NCI-H1417 treated with DMSO at 0.1 percent for 48 hours (cell line): ENCODE measurements around the gene SRXN1.

Source experiments
- DNase-seq: peaks from one replicate; lab custom pipeline; 2025; lab: John Stamatoyannopoulos, UW

Gene SRXN1

DNA sequence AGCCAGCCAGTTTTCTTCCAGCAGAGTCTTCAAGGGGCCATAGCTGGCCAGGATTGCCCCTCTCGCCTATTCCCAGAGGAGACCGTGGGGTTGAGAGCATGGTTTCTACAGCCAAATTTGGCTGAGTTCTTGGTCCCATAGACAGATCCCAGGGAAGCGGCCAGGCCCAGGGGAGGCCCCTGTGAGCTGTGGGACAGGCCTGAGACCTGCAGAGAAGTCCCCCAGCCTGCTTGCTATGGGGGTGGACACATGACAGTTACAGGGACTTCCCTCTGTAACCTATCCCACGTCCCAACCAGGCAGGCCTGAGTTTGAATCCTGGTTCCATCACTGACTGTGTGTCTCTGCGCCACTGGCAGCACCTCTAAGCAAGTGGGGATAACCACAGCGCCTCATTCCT lies 45.5 kb downstream of the SRXN1 start:
- DNase-seq, result no peak

DNA sequence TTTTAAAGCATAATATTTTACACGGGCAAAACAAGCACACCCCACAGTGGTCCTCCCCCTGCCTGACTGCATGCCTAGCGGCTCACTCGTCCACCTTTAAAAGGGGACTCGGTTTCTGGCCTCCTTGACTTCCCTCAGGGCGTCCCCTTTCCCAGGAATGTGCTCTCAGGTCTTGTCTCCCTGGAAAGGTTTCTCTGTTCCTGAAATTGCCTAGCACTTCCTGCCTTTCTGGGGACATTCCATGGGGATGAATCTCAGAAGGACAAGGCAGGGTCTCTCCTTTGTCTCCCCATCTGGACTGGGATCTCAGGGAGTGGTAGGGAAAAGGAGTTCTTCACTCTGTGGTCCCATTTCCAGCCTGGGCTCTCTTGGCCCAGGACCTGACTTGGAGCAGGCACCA lies 47.8 kb downstream of the SRXN1 start:
- DNase-seq, result no peak

DNA sequence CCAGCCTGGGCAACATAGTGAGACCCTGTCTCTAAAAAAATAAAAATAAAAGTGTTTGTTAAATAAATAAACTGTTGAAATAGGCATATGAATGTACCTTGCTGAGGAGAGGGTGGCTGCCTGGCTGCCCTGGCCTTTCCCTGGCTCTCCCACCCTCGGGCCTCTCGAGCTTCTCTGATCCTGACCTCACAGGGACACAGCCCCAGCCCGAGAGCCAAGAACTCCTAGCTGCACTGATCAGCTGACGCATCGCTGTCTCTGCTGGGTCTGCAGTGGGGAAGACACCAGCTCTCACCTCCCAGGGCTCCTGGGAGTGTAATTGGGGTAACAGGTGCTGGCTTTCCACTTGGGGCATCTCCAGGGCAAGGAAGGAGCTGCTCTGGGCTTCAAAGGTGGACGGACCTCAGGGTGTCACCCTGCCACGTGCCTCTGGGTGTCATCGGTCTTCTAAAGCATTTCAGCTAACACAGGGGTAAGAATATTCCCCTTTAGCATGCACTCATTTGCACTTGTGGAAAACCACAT lies 49.8 kb downstream of the SRXN1 start:
- no peak for DNase-seq

DNA sequence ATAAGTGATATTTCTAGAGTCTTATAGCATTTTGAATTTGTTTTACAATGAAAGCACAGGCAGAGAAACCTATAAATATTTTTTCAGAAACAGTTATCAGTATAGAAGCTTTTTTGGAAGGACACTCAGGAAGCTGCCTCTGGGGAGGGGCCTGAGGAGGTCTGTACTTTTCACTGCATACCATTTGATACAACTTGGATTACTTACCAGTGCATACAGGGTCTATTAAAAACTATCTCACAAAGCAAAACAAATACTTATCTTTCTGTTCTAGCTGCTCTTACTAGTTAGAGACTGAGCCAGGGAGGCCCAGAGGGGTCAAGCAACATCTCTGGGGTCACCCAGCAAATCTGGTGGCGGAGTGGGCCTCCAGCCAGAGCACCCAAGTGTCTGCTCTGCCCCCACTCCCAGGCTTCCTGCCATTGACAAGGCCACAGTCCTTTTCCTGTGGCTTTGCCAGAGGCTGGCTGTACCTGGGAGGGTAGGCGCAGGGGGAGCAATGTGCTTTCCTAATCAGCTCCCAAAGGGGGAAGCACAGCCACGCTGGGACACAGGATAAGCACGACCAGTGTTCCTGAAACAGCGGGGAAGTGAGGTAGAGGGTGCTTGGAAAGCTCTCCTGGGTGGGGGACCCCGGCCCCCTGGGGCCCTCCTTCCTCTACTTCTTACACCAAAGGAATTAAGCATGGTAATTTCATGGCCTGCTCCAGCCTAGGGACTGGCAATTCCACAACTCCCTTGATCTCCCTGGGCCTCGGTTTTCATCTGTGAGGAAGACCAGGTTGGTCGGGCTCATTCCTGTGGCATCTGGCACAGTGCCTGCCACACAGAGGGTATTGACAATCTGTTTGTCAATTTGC lies 50.7 kb downstream of the SRXN1 start:
- DNase-seq, result no peak

DNA sequence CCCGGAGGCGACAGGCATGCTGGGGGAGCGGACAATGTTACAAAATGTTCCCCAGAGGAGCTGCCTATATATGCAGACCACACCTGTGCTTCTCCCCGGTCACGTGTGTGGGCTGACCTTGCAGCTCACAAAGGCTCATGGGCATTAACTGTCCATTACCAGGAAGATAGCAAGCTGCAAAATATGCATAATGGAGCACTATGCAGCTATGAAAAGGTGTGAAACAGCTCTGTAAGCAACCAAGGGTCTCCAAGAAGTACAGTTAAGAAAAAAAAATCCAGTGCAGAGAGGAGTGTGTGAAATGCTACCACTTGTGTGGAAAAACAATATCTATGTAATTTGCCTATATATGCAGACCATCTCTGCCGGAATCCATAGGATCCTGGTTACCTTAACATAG lies 52.3 kb downstream of the SRXN1 start:
- no peak for DNase-seq

DNA sequence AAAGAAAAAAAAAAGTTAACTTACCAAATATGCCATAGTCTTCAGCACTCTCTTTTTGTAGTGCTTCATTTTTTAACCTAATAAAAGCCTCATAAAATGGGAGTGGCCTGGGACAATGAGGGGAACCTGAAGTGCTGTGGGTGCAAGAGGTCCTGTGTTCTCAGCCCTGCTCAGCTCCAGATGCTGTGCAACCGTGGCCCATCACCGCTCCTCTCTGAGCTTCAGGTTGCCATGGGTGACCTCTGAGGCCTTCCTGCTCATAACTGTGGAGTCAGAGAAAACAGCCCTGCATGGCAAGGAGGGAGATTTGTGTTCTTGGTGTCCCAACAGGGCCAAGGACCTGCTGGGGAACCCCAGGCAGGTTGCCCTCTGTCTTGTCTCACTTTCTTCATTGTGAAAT lies 52.9 kb downstream of the SRXN1 start:
- DNase-seq, result no peak

DNA sequence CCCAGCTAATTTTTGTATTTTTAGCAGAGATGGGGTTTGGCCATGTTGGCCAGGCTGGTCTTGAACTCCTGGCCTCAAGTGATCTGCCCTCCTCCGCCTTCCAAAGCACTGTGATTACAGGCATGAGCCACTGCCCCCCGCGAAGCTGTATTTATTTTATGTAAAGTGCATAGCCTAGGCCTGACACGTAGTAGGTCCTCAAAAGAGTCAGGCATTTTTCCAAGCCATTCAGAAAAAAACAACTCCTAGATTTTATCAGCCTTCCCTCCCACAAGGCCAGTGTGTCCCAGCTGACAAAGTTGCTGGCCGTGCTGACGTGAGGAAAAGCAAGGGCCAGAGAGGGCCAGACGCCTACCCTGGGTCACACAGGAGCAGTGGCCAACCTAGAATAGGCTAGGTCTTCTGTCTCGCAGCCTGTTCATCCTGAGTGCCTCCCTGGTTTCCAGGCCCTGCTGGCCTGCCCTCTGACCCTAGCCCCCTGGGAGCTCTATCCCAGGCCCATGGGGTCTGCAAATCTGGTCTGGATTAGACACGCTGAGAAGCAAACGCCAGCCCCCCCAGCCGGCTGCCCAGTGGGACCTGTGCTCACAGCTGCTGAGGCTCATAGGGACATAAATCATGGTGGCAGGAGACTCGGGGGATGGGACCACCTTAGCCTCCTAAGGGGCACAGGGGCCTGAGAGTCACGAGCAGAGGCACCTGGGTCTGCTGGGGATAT lies 54.7 kb downstream of the SRXN1 start:
- no peak for DNase-seq

DNA sequence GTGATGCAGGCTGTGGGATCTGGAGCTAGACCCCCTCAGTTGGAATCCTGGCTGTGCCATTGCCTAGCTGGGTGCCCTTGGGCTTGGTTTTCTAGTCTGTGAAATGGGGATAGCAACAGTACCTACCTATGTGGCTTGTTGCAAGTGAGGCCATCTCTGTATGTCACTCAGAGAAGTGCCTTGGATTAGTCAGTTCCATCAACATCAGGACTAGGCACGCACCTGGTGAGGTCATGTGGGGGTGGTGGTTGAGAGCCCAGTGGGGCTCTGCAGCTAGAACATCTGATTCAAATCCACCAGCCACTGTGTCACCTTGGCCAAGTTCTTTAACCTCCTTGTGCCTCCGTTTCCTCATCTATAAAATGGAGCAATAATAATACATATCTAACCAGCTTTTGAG lies 55.4 kb downstream of the SRXN1 start:
- DNase-seq, result no peak
